ENCODE data around the gene ATF7IP.
"Not testable (repeated sequence)": the region's sequence is repeated elsewhere in the genome, so short reads cannot be mapped to it uniquely, and the experiment has no call there.

The ATF7IP gene

GRCh38 chr12:14369311-14369710 lies 3.8 kb downstream of the ATF7IP start:
- no peak for DNase-seq

GRCh38 chr12:14373217-14373616 lies 7.7 kb downstream of the ATF7IP start:
- DNase-seq, result peak; percentile 63

- DNase-seq, result no peak
These were observed 14.0 kb downstream of the ATF7IP start for GRCh38 chr12:14379508-14379907.

- DNase-seq, result peak; percentile 91
These were observed 19.5 kb downstream of the ATF7IP start for GRCh38 chr12:14384783-14385638.

GRCh38 chr12:14387219-14387871 lies 21.9 kb downstream of the ATF7IP start:
- no peak for DNase-seq

GRCh38 chr12:14390449-14390848 lies 25.0 kb downstream of the ATF7IP start:
- DNase-seq, result no peak

- DNase-seq, result no peak
These were observed 25.5 kb downstream of the ATF7IP start for GRCh38 chr12:14390870-14391530.

GRCh38 chr12:14393751-14394150 lies 28.3 kb downstream of the ATF7IP start:
- peak; percentile 20 for DNase-seq

GRCh38 chr12:14394317-14395073 lies 29.0 kb downstream of the ATF7IP start:
- peak; percentile 77 for DNase-seq

GRCh38 chr12:14395074-14395778 lies 29.7 kb downstream of the ATF7IP start:
- DNase-seq, result no peak

GRCh38 chr12:14396071-14396470 lies 30.6 kb downstream of the ATF7IP start:
- no peak for DNase-seq

- DNase-seq, result peak; percentile 65
These were observed 34.4 kb downstream of the ATF7IP start for GRCh38 chr12:14399871-14400270.

- DNase-seq, result no peak
These were observed 35.1 kb downstream of the ATF7IP start for GRCh38 chr12:14400599-14400998.

- not testable (repeated sequence) for DNase-seq
These were observed 35.8 kb downstream of the ATF7IP start for GRCh38 chr12:14401267-14401666.

GRCh38 chr12:14402697-14403096 lies 37.2 kb downstream of the ATF7IP start:
- DNase-seq, result no peak

GRCh38 chr12:14403293-14403692 lies 37.8 kb downstream of the ATF7IP start:
- DNase-seq, result no peak

GRCh38 chr12:14403711-14404196 lies 38.3 kb downstream of the ATF7IP start:
- DNase-seq, result peak; percentile 89

- DNase-seq, result not testable (repeated sequence)
These were observed 39.9 kb downstream of the ATF7IP start for GRCh38 chr12:14405407-14405806.

GRCh38 chr12:14408208-14408607 lies 42.7 kb downstream of the ATF7IP start:
- DNase-seq, result peak; percentile 32

GRCh38 chr12:14410177-14410576 lies 44.7 kb downstream of the ATF7IP start:
- DNase-seq, result no peak

- peak; percentile 30 for DNase-seq
These were observed 45.5 kb downstream of the ATF7IP start for GRCh38 chr12:14410841-14411569.

Data from fibroblast of skin of right quadriceps (primary cell).